ENCODE results near the gene SLC12A8.

The SLC12A8 gene

DNA sequence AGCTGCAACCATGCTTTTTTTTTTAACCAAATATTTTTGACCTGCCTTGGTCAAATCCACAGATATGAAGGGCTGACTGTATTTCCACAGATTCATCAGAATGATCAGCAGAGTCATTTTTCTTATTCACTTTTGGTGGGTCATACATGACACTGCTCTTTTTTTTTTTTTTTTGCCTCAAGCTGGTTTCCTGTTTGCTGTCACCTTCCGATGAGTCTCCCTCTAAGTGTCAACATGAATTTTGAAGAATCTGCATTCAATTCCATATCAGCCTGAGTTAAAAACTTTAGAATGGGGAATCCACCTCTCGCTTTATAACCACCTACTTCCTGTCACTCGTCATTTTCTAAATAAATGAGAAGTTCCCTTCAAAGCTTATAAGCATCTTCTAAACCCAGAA is 2.2 kb upstream of the SLC12A8 start:
- DNase-seq = no peak

GRCh38 chr3:125213946-125214542 is 1.5 kb upstream of the SLC12A8 start:
- DNase-seq = no peak

DNA sequence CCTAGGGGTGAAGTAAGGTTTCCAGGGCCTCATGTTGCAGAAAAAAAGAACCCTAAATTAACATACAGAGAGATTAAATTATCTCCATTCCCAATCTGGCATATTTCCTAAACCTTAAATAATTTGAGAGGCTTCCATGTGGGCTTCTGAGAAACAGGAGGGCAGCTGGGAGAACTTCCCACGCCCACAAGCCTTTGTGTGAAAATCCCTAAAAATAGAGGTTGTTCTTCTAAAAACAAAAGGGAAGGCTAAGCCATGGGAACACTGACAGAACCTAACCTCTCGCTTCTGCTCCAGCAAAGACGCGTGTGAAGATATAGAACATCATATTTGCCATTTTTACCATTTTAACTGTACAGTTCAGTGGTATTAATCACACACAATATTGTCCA is 812 bp upstream of the SLC12A8 start:
- no peak for DNase-seq

GRCh38 chr3:125212091-125212508 is 448 bp downstream of the SLC12A8 start:
- no peak for DNase-seq

- DNase-seq = no peak
These were observed 941 bp downstream of the SLC12A8 start for GRCh38 chr3:125211523-125212090.

GRCh38 chr3:125207949-125208568 is 4.5 kb downstream of the SLC12A8 start:
- DNase-seq = no peak

DNA sequence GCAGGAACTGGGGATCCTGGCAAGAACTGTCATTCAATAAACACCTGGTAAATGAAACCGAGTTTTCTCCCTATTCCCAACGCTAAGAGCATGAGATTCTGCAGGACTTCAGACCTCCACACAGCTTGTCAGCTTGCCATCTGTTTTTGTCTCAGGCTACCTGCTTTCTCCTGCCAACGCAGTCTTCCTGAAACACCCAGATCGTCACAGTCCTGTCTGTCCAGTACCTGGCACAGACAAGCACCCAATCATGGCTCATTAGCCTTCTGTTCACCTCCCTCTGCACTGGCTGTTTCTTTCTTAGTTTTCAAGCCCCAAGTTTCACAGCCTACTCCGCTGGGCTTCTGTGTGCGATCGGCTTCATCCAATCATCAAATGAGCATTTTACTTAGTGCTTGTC is 5.0 kb downstream of the SLC12A8 start:
- no peak for DNase-seq

DNA sequence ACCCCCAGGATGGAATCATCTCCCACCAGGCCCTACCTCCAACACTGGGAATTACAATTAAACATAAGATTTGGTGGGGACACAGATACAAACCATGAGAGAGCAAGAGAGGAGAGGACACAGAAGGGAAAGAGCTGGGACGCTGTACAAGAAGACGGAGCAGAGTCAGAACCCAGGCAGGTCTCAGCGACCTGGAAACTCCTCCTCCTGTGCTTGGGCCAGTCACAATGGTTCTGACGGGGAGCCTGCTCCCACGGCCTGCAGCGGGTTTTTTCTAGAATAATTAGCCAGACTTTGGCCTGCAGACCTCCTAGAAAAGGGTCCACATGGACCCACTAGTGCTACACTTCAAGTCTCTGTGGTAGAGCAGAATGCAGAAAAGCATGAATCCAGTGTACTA is 5.6 kb downstream of the SLC12A8 start:
- no peak for DNase-seq

GRCh38 chr3:125203731-125204130 is 8.8 kb downstream of the SLC12A8 start:
- DNase-seq = no peak

- DNase-seq = peak; percentile 31
These were observed 10.4 kb downstream of the SLC12A8 start for GRCh38 chr3:125202197-125202596.

- no peak for DNase-seq
These were observed 11.8 kb downstream of the SLC12A8 start for GRCh38 chr3:125200731-125201139.

- no peak for DNase-seq
These were observed 17.5 kb downstream of the SLC12A8 start for GRCh38 chr3:125194849-125195601.

- DNase-seq = no peak
These were observed 18.3 kb downstream of the SLC12A8 start for GRCh38 chr3:125194061-125194848.

GRCh38 chr3:125192190-125193035 is 20.1 kb downstream of the SLC12A8 start:
- no peak for DNase-seq

GRCh38 chr3:125191730-125192129 is 20.8 kb downstream of the SLC12A8 start:
- DNase-seq = no peak

- DNase-seq = no peak
These were observed 21.3 kb downstream of the SLC12A8 start for GRCh38 chr3:125191256-125191655.

- no peak for DNase-seq
These were observed 21.8 kb downstream of the SLC12A8 start for GRCh38 chr3:125190786-125191185.

DNA sequence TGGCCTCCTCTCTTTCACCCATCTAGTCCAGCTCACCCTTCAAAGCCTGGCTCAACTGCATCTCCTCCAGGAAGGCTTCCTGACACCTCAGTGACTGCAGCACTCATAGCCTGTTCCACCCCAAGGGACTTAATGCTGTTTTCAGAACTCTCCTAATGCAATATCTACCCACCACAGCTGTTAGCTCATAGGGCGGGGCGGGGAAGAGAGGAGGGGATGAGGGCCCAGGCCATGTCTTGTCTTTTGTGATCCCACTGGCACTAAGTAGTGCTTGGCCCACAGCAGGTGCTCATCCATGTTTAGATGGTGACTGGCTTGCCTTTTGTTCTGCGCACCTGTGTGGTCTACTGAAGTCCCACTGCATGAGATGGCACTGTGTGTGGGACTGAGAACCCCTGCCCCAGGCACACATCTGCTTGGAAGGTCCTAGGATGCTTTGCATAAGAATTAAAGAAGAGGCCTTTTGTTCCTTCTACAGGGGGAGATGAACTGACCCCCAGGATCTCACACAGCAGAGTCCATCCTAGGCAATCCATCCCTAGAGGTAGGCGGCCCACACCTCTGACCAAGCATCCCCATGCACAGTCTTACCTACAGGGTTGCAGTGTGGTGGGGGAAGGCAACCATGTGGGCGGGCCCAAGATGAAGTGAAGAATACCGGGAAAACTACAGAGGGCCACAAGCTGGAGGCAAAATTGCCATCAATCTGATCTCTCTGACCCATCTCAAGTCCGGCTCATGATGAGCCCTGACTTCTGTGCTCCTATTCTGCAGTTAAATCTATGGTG is 23.0 kb downstream of the SLC12A8 start:
- peak; percentile 7 for DNase-seq

GRCh38 chr3:125188955-125189354 is 23.6 kb downstream of the SLC12A8 start:
- DNase-seq = no peak

- DNase-seq = no peak
These were observed 25.0 kb downstream of the SLC12A8 start for GRCh38 chr3:125187599-125187910.

DNA sequence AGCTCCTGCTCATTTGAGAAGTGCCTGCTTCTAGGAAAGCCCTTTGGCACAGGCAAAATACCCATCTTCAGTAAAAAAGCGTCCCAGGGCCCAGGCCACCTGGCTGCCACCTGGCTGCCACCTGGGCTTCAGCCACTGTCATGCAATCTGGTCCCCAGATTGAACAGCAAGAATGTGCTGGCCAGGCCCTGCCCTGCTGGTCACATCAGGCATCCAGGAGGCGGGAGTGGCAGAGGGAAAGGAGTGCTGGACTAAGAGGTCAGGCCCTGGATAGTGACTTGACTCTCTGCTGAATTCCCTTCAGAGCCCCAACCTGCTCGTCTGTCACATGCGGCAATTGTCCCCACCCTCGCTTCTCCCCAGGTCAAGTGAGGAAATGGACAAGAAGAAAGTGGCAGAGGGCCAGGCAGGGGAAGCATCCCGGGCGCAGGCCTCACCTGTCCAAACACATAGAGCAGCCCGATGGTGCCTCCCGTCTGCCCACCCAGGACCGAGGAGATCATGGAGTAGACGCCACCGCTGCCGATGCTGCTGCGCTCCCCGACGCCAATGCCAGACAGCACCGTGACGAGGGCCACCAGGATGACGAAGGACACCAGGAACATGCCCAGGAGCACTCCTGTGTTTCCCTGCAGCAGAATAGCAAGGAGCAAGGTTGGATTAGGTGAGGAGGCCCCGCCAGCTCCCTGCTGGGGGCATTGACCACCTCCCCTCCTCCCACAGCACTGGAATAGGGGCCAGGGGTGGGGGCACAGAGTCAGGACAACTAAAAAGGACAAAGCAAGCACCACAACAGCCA is 25.5 kb downstream of the SLC12A8 start:
- no peak for DNase-seq
